Measurements from ENCODE around the gene ENDOG.

DNA sequence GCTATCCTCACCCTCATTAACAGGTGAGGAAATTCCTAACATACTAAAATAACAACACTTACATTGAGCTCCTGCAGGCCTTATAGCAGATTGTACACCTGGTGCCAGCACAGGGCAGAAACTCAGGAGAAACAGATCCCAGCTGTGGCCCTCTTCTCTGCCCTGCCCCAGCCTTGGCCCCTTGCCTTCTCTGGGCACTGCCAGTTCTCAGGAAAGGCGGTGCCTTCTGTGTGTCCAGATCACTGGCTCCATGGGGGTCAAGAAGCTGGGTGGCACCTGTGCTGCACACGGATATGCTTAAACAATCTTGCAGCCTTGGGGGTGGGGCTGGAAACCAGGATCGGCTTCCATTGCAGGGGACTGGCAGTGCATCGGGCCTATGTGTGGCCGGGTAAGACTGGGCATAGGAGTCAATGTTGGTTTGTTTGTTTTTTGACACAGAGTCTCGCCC, 44.1 kb downstream of the ENDOG start:
- no peak for TF ChIP-seq SIN3A (IDR thresholded peaks at IDR 0.05; ENCODE audit: borderline replicate concordance, insufficient read depth, low read length)
- TF ChIP-seq POLR2AphosphoS5 (IDR thresholded peaks at IDR 0.05; ENCODE audit: low read depth, low read length) = no peak
